ENCODE measurements around the gene DIAPH3.

DIAPH3 gene

GRCh38 chr13:59766236-59766635 is 397.5 kb downstream of the DIAPH3 start:
- H3K4me3 ChIP-seq (ENCODE audit: low read depth, low read length), result no peak overlapping the region
- DNase-seq (ENCODE audit: low read depth), result no peak

- DNase-seq (ENCODE audit: low read depth), result no peak
- H3K4me3 ChIP-seq (ENCODE audit: low read depth, low read length), result no peak overlapping the region
Measured at GRCh38 chr13:59755632-59756290, 408.0 kb downstream of the DIAPH3 start.

GRCh38 chr13:59754411-59754810 is 409.3 kb downstream of the DIAPH3 start:
- no peak for DNase-seq (ENCODE audit: low read depth)

GRCh38 chr13:59750860-59751259 is 412.9 kb downstream of the DIAPH3 start:
- peak overlapping the region; percentile 21 for H3K4me3 ChIP-seq (ENCODE audit: low read depth, low read length)
- no peak for DNase-seq (ENCODE audit: low read depth)

More at GRCh38 chr13:59754411-59754810, 409.3 kb downstream of the DIAPH3 start:
- H3K4me3 ChIP-seq (ENCODE audit: low read depth, low read length), result no peak overlapping the region

GRCh38 chr13:59748046-59748445 is 415.7 kb downstream of the DIAPH3 start:
- DNase-seq (ENCODE audit: low read depth), result no peak
- H3K4me3 ChIP-seq (ENCODE audit: low read depth, low read length), result no peak overlapping the region

GRCh38 chr13:59747529-59747928 is 416.2 kb downstream of the DIAPH3 start:
- DNase-seq (ENCODE audit: low read depth), result no peak
- H3K4me3 ChIP-seq (ENCODE audit: low read depth, low read length), result no peak overlapping the region

- DNase-seq (ENCODE audit: low read depth), result no peak
- no peak overlapping the region for H3K4me3 ChIP-seq (ENCODE audit: low read depth, low read length)
Measured at GRCh38 chr13:59746291-59746962, 417.3 kb downstream of the DIAPH3 start.

GRCh38 chr13:59745392-59745788 is 418.3 kb downstream of the DIAPH3 start:
- DNase-seq (ENCODE audit: low read depth), result no peak
- H3K4me3 ChIP-seq (ENCODE audit: low read depth, low read length), result no peak overlapping the region

GRCh38 chr13:59744747-59745391 is 418.9 kb downstream of the DIAPH3 start:
- DNase-seq (ENCODE audit: low read depth), result no peak
- H3K4me3 ChIP-seq (ENCODE audit: low read depth, low read length), result no peak overlapping the region

GRCh38 chr13:59743195-59743594 is 420.5 kb downstream of the DIAPH3 start:
- no peak overlapping the region for H3K4me3 ChIP-seq (ENCODE audit: low read depth, low read length)
- DNase-seq (ENCODE audit: low read depth), result no peak

- no peak for DNase-seq (ENCODE audit: low read depth)
- H3K4me3 ChIP-seq (ENCODE audit: low read depth, low read length), result no peak overlapping the region
Measured at GRCh38 chr13:59742467-59742866, 421.3 kb downstream of the DIAPH3 start.

- no peak overlapping the region for H3K4me3 ChIP-seq (ENCODE audit: low read depth, low read length)
- DNase-seq (ENCODE audit: low read depth), result no peak
Measured at GRCh38 chr13:59738921-59739320, 424.8 kb downstream of the DIAPH3 start.

- no peak for DNase-seq (ENCODE audit: low read depth)
- no peak overlapping the region for H3K4me3 ChIP-seq (ENCODE audit: low read depth, low read length)
Measured at GRCh38 chr13:59734393-59734792, 429.3 kb downstream of the DIAPH3 start.

GRCh38 chr13:59733744-59734143 is 430.0 kb downstream of the DIAPH3 start:
- DNase-seq (ENCODE audit: low read depth), result no peak
- no peak overlapping the region for H3K4me3 ChIP-seq (ENCODE audit: low read depth, low read length)

- H3K4me3 ChIP-seq (ENCODE audit: low read depth, low read length), result no peak overlapping the region
- no peak for DNase-seq (ENCODE audit: low read depth)
Measured at GRCh38 chr13:59730026-59730425, 433.7 kb downstream of the DIAPH3 start.

GRCh38 chr13:59728896-59729545 is 434.7 kb downstream of the DIAPH3 start:
- no peak overlapping the region for H3K4me3 ChIP-seq (ENCODE audit: low read depth, low read length)

GRCh38 chr13:59721926-59722910 is 441.5 kb downstream of the DIAPH3 start:
- no peak overlapping the region for H3K4me3 ChIP-seq (ENCODE audit: low read depth, low read length)
- no peak for DNase-seq (ENCODE audit: low read depth)

More at GRCh38 chr13:59728896-59729545, 434.7 kb downstream of the DIAPH3 start:
- no peak for DNase-seq (ENCODE audit: low read depth)

- DNase-seq (ENCODE audit: low read depth), result no peak
- H3K4me3 ChIP-seq (ENCODE audit: low read depth, low read length), result no peak overlapping the region
Measured at GRCh38 chr13:59715611-59716010, 448.1 kb downstream of the DIAPH3 start.

All from skeletal muscle cell (primary cell).